Lower leg skin (tissue), 4 donors: ENCODE measurements around the gene TMEM87A. TPM values are rescaled to one million over a fixed set of nuclear protein-coding genes. Genes with fewer than 3 reads are reported as not detected.

Source experiments
- DNase-seq, 2 donors: peaks; one replicate each; pipeline ENCODE4 v3.0.0-alpha.2; 2019; ENCODE audit warnings: low spot score in 2 of 2
- H3K4me3 ChIP-seq: fragments of 200-600 bp; sonication (generic); 2 replicates; pipeline ENCODE4 v1.5.1; 2017; ENCODE audit warnings: mild to moderate bottlenecking, low read depth; ENCODE audit not compliant: poor library complexity, severe bottlenecking
- CTCF ChIP-seq, 3 donors: fragments of 450-650 bp; IDR thresholded peaks; one replicate each; pipeline ENCODE4 v1.5.1; 2016; ENCODE audit warnings: antibody characterized with exemption in 3 of 3, mild to moderate bottlenecking in 3 of 3, moderate library complexity in 2 of 3
- POLR2A ChIP-seq, 2 donors: fragments of 450-650 bp; IDR thresholded peaks; one replicate each; pipeline ENCODE4 v1.6.1; 2016 to 2017; ENCODE audit warnings: antibody characterized with exemption in 2 of 2, mild to moderate bottlenecking in 1 of 2, moderate library complexity in 1 of 2
- WGBS, 2 donors: methylation state at CpG; one replicate each; pipeline ENCODE4 v1.1.5; 2018; 5-methylcytosine and 5-hydroxymethylcytosine counted together
- intact Hi-C: fragments of 100-400 bp; cut with DNase I; formaldehyde crosslinking; loops from one replicate; pipeline ENCODE4 v1.15.0; 2023; ENCODE audit warnings: low total_unique reads
- total RNA-seq, 4 donors: library from RNA; depleted of rRNA; stranded (reverse); fragments of >200 nt; gene quantifications; one replicate each; pipeline ENCODE4 v1.1.0, GENCODE V29; 2016

Gene TMEM87A
- total RNA-seq, 4 donors from 2014 or later, result 86.9 to 110 (median 95.9) TPM

GRCh38 chr15:42218953-42219592, 54.2 kb downstream of the TMEM87A start:
- WGBS, 2 donors, result 26 to 27% methylated on average over 2 of the region's 2 CpGs
- TF ChIP-seq POLR2A (IDR thresholded peaks at IDR 0.05) (no peak), CTCF (IDR thresholded peaks at IDR 0.05) (no peak)
- H3K4me3 ChIP-seq, result no peak overlapping the region
- DNase-seq, result no peak
- intact Hi-C loops, result no loop called here

- no peak overlapping the region for H3K4me3 ChIP-seq
- no peak for TF ChIP-seq POLR2A (IDR thresholded peaks at IDR 0.05)
- TF ChIP-seq CTCF (IDR thresholded peaks at IDR 0.05), result no peak
- 83 to 91% methylated on average over 2 of the region's 2 CpGs for WGBS, 2 donors
- DNase-seq, result no peak
- intact Hi-C loops, result no loop called here
Observed at GRCh38 chr15:42217568-42217967, 55.7 kb downstream of the TMEM87A start.

GRCh38 chr15:42215913-42216829, 57.1 kb downstream of the TMEM87A start:
- H3K4me3 ChIP-seq, result no peak overlapping the region
- TF ChIP-seq CTCF (IDR thresholded peaks at IDR 0.05), result no peak
- TF ChIP-seq POLR2A (IDR thresholded peaks at IDR 0.05), result no peak
- no peak for DNase-seq
- intact Hi-C loops, result no loop called here
- WGBS, 2 donors, result 85 to 89% methylated on average over 4 of the region's 4 CpGs

GRCh38 chr15:42214600-42214999, 58.6 kb downstream of the TMEM87A start:
- intact Hi-C loops, result no loop called here
- 89 to 96% methylated on average over 1 of the region's 1 CpG for WGBS, 2 donors

GRCh38 chr15:42213511-42213910, 59.7 kb downstream of the TMEM87A start:
- H3K4me3 ChIP-seq, result no peak overlapping the region
- intact Hi-C loops, result no loop called here
- no peak for TF ChIP-seq POLR2A (IDR thresholded peaks at IDR 0.05)
- no peak for TF ChIP-seq CTCF (IDR thresholded peaks at IDR 0.05)
- DNase-seq, result no peak

More at GRCh38 chr15:42214600-42214999, 58.6 kb downstream of the TMEM87A start:
- TF ChIP-seq POLR2A (IDR thresholded peaks at IDR 0.05) (no peak), CTCF (IDR thresholded peaks at IDR 0.05) (no peak)
- DNase-seq, result no peak
- H3K4me3 ChIP-seq, result no peak overlapping the region
